ENCODE measurements around the gene OR51B4. TPM values are rescaled to one million over a fixed set of nuclear protein-coding genes. Genes with fewer than 3 reads are reported as not detected.

OR51B4 gene
- polyA plus RNA-seq, 1 of the 3 experiments (the other 2 are of a cell fraction), result 0.07 TPM

- TF ChIP-seq, protein P1, sequence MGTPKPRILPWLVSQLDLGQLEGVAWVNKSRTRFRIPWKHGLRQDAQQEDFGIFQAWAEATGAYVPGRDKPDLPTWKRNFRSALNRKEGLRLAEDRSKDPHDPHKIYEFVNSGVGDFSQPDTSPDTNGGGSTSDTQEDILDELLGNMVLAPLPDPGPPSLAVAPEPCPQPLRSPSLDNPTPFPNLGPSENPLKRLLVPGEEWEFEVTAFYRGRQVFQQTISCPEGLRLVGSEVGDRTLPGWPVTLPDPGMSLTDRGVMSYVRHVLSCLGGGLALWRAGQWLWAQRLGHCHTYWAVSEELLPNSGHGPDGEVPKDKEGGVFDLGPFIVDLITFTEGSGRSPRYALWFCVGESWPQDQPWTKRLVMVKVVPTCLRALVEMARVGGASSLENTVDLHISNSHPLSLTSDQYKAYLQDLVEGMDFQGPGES (IDR thresholded peaks at IDR 0.05; ENCODE audit: low read depth, low read length), result no peak
- no peak for TF ChIP-seq TEAD4 (IDR thresholded peaks at IDR 0.05; ENCODE audit: borderline replicate concordance, insufficient read depth)
- no peak for TF ChIP-seq RCOR1 (IDR thresholded peaks at IDR 0.05; ENCODE audit: low read length)
- no peak for TF ChIP-seq FOXM1 (IDR thresholded peaks at IDR 0.05; ENCODE audit: low read depth)
- TF ChIP-seq, protein P2, sequence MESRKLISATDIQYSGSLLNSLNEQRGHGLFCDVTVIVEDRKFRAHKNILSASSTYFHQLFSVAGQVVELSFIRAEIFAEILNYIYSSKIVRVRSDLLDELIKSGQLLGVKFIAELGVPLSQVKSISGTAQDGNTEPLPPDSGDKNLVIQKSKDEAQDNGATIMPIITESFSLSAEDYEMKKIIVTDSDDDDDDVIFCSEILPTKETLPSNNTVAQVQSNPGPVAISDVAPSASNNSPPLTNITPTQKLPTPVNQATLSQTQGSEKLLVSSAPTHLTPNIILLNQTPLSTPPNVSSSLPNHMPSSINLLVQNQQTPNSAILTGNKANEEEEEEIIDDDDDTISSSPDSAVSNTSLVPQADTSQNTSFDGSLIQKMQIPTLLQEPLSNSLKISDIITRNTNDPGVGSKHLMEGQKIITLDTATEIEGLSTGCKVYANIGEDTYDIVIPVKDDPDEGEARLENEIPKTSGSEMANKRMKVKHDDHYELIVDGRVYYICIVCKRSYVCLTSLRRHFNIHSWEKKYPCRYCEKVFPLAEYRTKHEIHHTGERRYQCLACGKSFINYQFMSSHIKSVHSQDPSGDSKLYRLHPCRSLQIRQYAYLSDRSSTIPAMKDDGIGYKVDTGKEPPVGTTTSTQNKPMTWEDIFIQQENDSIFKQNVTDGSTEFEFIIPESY (IDR thresholded peaks at IDR 0.05; ENCODE audit: borderline replicate concordance, low read depth), result no peak
- TF ChIP-seq MEF2A (IDR thresholded peaks at IDR 0.05; ENCODE audit: borderline replicate concordance, low read depth), result no peak
- TF ChIP-seq POLR2AphosphoS5 (IDR thresholded peaks at IDR 0.05; ENCODE audit: low read depth, low read length), result no peak
- no peak for TF ChIP-seq SIN3A (IDR thresholded peaks at IDR 0.05; ENCODE audit: borderline replicate concordance, low read depth, low read length)
Observed at GRCh38 chr11:5283882-5284281, 17.9 kb downstream of the OR51B4 start (continued).

- H3K9ac ChIP-seq, result no peak overlapping the region
- no peaks in the 10 kb centered on the region for H3K36me3 ChIP-seq (replicated peaks in 1 of 2; ENCODE audit: control insufficient read depth in 1 of 2, insufficient read depth in 2 of 2, low read length in 1 of 2)
- H3K79me2 ChIP-seq (ENCODE audit: insufficient read depth), result no peaks in the 10 kb centered on the region
- H3K27ac ChIP-seq (ENCODE audit: low read depth in 2 of 2, low read length in 1 of 2), result no peak overlapping the region
- no peaks in the 10 kb centered on the region for H3K4me1 ChIP-seq (ENCODE audit: control insufficient read depth in 1 of 2, insufficient read depth in 2 of 2, low read depth in 1 of 2, low read length in 1 of 2)
- CTCF ChIA-PET, result no interaction called here
- H3K4me2 ChIP-seq, result no peak overlapping the region
- no peaks in the 10 kb centered on the region for H4K20me1 ChIP-seq (ENCODE audit: insufficient read depth)
- no peaks in the 10 kb centered on the region for H3F3A ChIP-seq (replicated peaks; ENCODE audit: insufficient read depth)
- no peaks in the 10 kb centered on the region for H3K9me3 ChIP-seq
- WGBS (ENCODE audit: low lambda C conversion rate), result 11% methylated on average over 3 of the region's 3 CpGs
- H2AFZ ChIP-seq (ENCODE audit: low read depth), result no peak overlapping the region
- H3K9me2 ChIP-seq, result no peaks in the 10 kb centered on the region
- DNase-seq, result no peak
- H3K4me3 ChIP-seq (ENCODE audit: low read depth in 2 of 2, low read length in 1 of 2), result no peak overlapping the region
- TF ChIP-seq EZH2phosphoT487 (IDR thresholded peaks at IDR 0.05; ENCODE audit: borderline replicate concordance, low read depth), result no peak
- POLR2A ChIA-PET, result no interaction called here
- no peaks in the 10 kb centered on the region for H3K27me3 ChIP-seq (ENCODE audit: insufficient read depth)
Observed at GRCh38 chr11:5283086-5283485, 18.7 kb downstream of the OR51B4 start.

- no peaks in the 10 kb centered on the region for H3K9me3 ChIP-seq
- no peaks in the 10 kb centered on the region for H3K9me2 ChIP-seq
- ChIA-PET CTCF (no interaction called here), POLR2A (no interaction called here)
- H3K27ac ChIP-seq (ENCODE audit: low read depth in 2 of 2, low read length in 1 of 2), result no peak overlapping the region
- no peak overlapping the region for H3K9ac ChIP-seq
- no peak overlapping the region for H2AFZ ChIP-seq (ENCODE audit: low read depth)
- no peaks in the 10 kb centered on the region for H3K36me3 ChIP-seq (replicated peaks in 1 of 2; ENCODE audit: control insufficient read depth in 1 of 2, insufficient read depth in 2 of 2, low read length in 1 of 2)
- no peak overlapping the region for H3K4me3 ChIP-seq (ENCODE audit: low read depth in 2 of 2, low read length in 1 of 2)
- H3K4me1 ChIP-seq (ENCODE audit: control insufficient read depth in 1 of 2, insufficient read depth in 2 of 2, low read depth in 1 of 2, low read length in 1 of 2), result no peaks in the 10 kb centered on the region
- no peaks in the 10 kb centered on the region for H3K79me2 ChIP-seq (ENCODE audit: insufficient read depth)
- no peak overlapping the region for H3K4me2 ChIP-seq
- no peak for DNase-seq
- no peaks in the 10 kb centered on the region for H4K20me1 ChIP-seq (ENCODE audit: insufficient read depth)
- WGBS (ENCODE audit: low lambda C conversion rate), result 19% methylated on average over 2 of the region's 2 CpGs
- no peaks in the 10 kb centered on the region for H3F3A ChIP-seq (replicated peaks; ENCODE audit: insufficient read depth)
- H3K27me3 ChIP-seq (ENCODE audit: insufficient read depth), result no peaks in the 10 kb centered on the region
- TF ChIP-seq MEF2A (IDR thresholded peaks at IDR 0.05; ENCODE audit: borderline replicate concordance, low read depth), result no peak
- no peak for TF ChIP-seq MAX (IDR thresholded peaks at IDR 0.05; ENCODE audit: low read depth)
- TF ChIP-seq, protein P3, sequence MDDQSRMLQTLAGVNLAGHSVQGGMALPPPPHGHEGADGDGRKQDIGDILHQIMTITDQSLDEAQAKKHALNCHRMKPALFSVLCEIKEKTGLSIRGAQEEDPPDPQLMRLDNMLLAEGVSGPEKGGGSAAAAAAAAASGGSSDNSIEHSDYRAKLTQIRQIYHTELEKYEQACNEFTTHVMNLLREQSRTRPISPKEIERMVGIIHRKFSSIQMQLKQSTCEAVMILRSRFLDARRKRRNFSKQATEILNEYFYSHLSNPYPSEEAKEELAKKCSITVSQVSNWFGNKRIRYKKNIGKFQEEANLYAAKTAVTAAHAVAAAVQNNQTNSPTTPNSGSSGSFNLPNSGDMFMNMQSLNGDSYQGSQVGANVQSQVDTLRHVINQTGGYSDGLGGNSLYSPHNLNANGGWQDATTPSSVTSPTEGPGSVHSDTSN (IDR thresholded peaks at IDR 0.05), result no peak
- TF ChIP-seq, protein P4, sequence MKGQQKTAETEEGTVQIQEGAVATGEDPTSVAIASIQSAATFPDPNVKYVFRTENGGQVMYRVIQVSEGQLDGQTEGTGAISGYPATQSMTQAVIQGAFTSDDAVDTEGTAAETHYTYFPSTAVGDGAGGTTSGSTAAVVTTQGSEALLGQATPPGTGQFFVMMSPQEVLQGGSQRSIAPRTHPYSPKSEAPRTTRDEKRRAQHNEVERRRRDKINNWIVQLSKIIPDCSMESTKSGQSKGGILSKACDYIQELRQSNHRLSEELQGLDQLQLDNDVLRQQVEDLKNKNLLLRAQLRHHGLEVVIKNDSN (IDR thresholded peaks at IDR 0.05; ENCODE audit: borderline replicate concordance, low read depth), result no peak
- TF ChIP-seq RAD21 (IDR thresholded peaks at IDR 0.05; ENCODE audit: low read length), result no peak
- no peak for TF ChIP-seq GABPA (IDR thresholded peaks at IDR 0.05; ENCODE audit: low read depth)
- TF ChIP-seq, protein P1 (IDR thresholded peaks at IDR 0.05; ENCODE audit: low read depth, low read length), result no peak
- no peak for TF ChIP-seq MXI1 (IDR thresholded peaks at IDR 0.05; ENCODE audit: low read depth, low read length)
- TF ChIP-seq CHD2 (IDR thresholded peaks at IDR 0.05; ENCODE audit: low read length, partially characterized antibody), result no peak
- no peak for TF ChIP-seq EZH2phosphoT487 (IDR thresholded peaks at IDR 0.05; ENCODE audit: borderline replicate concordance, low read depth)
- TF ChIP-seq, protein P2 (IDR thresholded peaks at IDR 0.05; ENCODE audit: borderline replicate concordance, low read depth), result no peak
- no peak for TF ChIP-seq JUND (IDR thresholded peaks at IDR 0.05)
- no peak for TF ChIP-seq TEAD4 (IDR thresholded peaks at IDR 0.05; ENCODE audit: borderline replicate concordance, insufficient read depth)
Observed at GRCh38 chr11:5282628-5283027, 19.1 kb downstream of the OR51B4 start.
